GM21717 (cell line): ENCODE results near the gene ADA.

Experiments
- ATAC-seq: cut with Tn5 transposase; IDR thresholded peaks from one replicate; pipeline ENCODE4 v1.9.1; 2021; ENCODE audit warnings: mild to moderate bottlenecking, moderate library complexity; ENCODE audit not compliant: unreplicated experiment

Gene ADA

GRCh38 chr20:44625361-44625760, 26.1 kb downstream of the ADA start:
- no peak for ATAC-seq

- ATAC-seq: no peak
Measured at GRCh38 chr20:44624743-44625271, 26.7 kb downstream of the ADA start.

GRCh38 chr20:44624152-44624551, 27.3 kb downstream of the ADA start:
- ATAC-seq: no peak

- no peak for ATAC-seq
Measured at GRCh38 chr20:44622501-44623270, 28.8 kb downstream of the ADA start.

GRCh38 chr20:44621939-44622338, 29.6 kb downstream of the ADA start:
- ATAC-seq: no peak

- ATAC-seq: no peak
Measured at GRCh38 chr20:44621325-44621724, 30.2 kb downstream of the ADA start.

- ATAC-seq: no peak
Measured at GRCh38 chr20:44620030-44620429, 31.5 kb downstream of the ADA start.

- ATAC-seq: no peak
Measured at GRCh38 chr20:44619294-44619693, 32.2 kb downstream of the ADA start.

- ATAC-seq: no peak
Measured at GRCh38 chr20:44618318-44618731, 33.2 kb downstream of the ADA start.

GRCh38 chr20:44616604-44616964, 34.9 kb downstream of the ADA start:
- ATAC-seq: no peak

- no peak for ATAC-seq
Measured at GRCh38 chr20:44615876-44616603, 35.5 kb downstream of the ADA start.

GRCh38 chr20:44615169-44615791, 36.2 kb downstream of the ADA start:
- no peak for ATAC-seq

- no peak for ATAC-seq
Measured at GRCh38 chr20:44614525-44614924, 37.0 kb downstream of the ADA start.

GRCh38 chr20:44613575-44613974, 37.9 kb downstream of the ADA start:
- no peak for ATAC-seq

GRCh38 chr20:44610313-44610962, 41.1 kb downstream of the ADA start:
- ATAC-seq: no peak

GRCh38 chr20:44609516-44610312, 41.8 kb downstream of the ADA start:
- ATAC-seq: peak; percentile 83

GRCh38 chr20:44609006-44609515, 42.4 kb downstream of the ADA start:
- no peak for ATAC-seq

GRCh38 chr20:44606725-44607441, 44.6 kb downstream of the ADA start:
- no peak for ATAC-seq

GRCh38 chr20:44603327-44603726, 48.2 kb downstream of the ADA start:
- ATAC-seq: no peak

GRCh38 chr20:44601801-44602204, 49.7 kb downstream of the ADA start:
- no peak for ATAC-seq
